Parathyroid adenoma (tissue), 2 donors: ENCODE measurements around the gene RHEBL1.

Experiments
- H2AFZ ChIP-seq: fragments of 300-600 bp; sonication (generic); one replicate; pipeline ENCODE4 v1.7.0; 2017; ENCODE audit warnings: antibody characterized with exemption, mild to moderate bottlenecking
- H3K27ac ChIP-seq: fragments of 300-600 bp; sonication (generic); one replicate; pipeline ENCODE4 v1.7.0; 2017
- H3K27me3 ChIP-seq: fragments of 300-600 bp; sonication (generic); one replicate; pipeline ENCODE4 v1.7.0; 2017; ENCODE audit warnings: low read length; ENCODE audit not compliant: control insufficient read depth, insufficient read depth
- H3K36me3 ChIP-seq: fragments of 300-600 bp; sonication (generic); one replicate; pipeline ENCODE4 v1.7.0; 2017; ENCODE audit warnings: low read length; ENCODE audit not compliant: control insufficient read depth, insufficient read depth
- H3K4me1 ChIP-seq: fragments of 300-600 bp; sonication (generic); one replicate; pipeline ENCODE4 v1.7.0; 2017; ENCODE audit warnings: control low read depth
- H3K4me2 ChIP-seq: fragments of 300-600 bp; sonication (generic); one replicate; pipeline ENCODE4 v1.7.0; 2017; ENCODE audit warnings: low read length
- H3K4me3 ChIP-seq: fragments of 300-600 bp; sonication (generic); one replicate; pipeline ENCODE4 v1.7.0; 2017; ENCODE audit warnings: low read depth, low read length
- H3K79me2 ChIP-seq: fragments of 300-600 bp; sonication (generic); one replicate; pipeline ENCODE4 v1.7.0; 2017; ENCODE audit warnings: control low read depth
- H3K9ac ChIP-seq: fragments of 300-600 bp; sonication (generic); one replicate; pipeline ENCODE4 v1.7.0; 2017; ENCODE audit warnings: mild to moderate bottlenecking
- H3K9me3 ChIP-seq: fragments of 300-600 bp; sonication (generic); one replicate; pipeline ENCODE4 v1.7.0; 2017; ENCODE audit warnings: low read length; ENCODE audit not compliant: control insufficient read depth
- TF ChIP-seq, protein P1 (sequence below): fragments of 300-600 bp; sonication (generic); IDR thresholded peaks from one replicate; pipeline ENCODE4 v1.7.0; 2017; ENCODE audit warnings: antibody characterized with exemption, mild to moderate bottlenecking
- donor health status: primary hyperparathyroidism.

The RHEBL1 gene

DNA sequence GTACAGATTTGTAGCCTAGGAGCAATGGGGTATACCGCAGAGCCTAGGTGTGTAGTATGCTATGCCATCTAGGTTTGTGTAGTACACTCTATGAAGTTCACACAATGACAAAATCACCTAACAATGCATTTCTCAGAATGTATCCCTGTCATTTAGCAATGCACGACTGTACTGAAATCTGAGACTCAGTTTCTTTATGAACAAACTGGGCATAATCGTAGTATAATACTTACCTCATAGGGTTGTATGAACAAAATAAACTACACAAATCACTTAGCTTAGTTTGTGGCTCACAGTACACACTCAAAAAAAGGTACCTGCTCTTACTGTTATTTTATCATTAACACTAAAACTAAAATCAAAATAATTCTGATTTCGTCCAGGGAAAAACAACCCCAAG lies 44.3 kb downstream of the RHEBL1 start:
- Histone ChIP-seq H3K4me2 (no peak overlapping the region), H2AFZ (no peak overlapping the region), H3K4me1 (no peaks in the 10 kb centered on the region), H3K4me3 (no peak overlapping the region), H3K79me2 (peaks cover 17% of the 10 kb centered on the region), H3K27ac (no peak overlapping the region), H3K27me3 (no peaks in the 10 kb centered on the region), H3K36me3 (no peaks in the 10 kb centered on the region), H3K9me3 (no peaks in the 10 kb centered on the region), H3K9ac (no peak overlapping the region)
- TF ChIP-seq, protein P1, sequence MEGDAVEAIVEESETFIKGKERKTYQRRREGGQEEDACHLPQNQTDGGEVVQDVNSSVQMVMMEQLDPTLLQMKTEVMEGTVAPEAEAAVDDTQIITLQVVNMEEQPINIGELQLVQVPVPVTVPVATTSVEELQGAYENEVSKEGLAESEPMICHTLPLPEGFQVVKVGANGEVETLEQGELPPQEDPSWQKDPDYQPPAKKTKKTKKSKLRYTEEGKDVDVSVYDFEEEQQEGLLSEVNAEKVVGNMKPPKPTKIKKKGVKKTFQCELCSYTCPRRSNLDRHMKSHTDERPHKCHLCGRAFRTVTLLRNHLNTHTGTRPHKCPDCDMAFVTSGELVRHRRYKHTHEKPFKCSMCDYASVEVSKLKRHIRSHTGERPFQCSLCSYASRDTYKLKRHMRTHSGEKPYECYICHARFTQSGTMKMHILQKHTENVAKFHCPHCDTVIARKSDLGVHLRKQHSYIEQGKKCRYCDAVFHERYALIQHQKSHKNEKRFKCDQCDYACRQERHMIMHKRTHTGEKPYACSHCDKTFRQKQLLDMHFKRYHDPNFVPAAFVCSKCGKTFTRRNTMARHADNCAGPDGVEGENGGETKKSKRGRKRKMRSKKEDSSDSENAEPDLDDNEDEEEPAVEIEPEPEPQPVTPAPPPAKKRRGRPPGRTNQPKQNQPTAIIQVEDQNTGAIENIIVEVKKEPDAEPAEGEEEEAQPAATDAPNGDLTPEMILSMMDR = no peak

DNA sequence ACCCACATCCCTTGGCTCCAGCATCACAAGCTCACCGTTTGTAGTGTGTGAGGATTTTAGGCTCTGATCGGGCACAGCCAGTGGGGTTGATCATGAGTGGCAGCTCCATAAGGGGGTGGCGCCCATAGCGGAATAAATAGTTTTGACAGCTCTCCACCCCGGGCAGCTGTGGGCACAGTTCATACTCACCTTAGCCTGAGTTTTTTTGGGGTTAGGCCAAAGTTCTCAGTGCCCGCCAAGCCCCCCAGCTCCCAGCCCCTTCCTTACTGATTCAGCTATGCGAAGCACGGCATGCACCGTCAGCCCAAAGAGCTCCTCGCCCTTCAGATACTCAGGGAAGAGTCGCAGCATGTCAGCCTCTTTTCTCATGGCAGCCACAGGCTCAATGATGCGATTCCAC lies 45.2 kb downstream of the RHEBL1 start:
- Histone ChIP-seq H3K36me3 (no peaks in the 10 kb centered on the region), H2AFZ (no peak overlapping the region), H3K4me3 (no peak overlapping the region), H3K9me3 (no peaks in the 10 kb centered on the region), H3K4me1 (no peaks in the 10 kb centered on the region), H3K27ac (no peak overlapping the region), H3K79me2 (peaks cover 17% of the 10 kb centered on the region), H3K27me3 (no peaks in the 10 kb centered on the region), H3K9ac (no peak overlapping the region), H3K4me2 (no peak overlapping the region)
- TF ChIP-seq, protein P1 = no peak

DNA sequence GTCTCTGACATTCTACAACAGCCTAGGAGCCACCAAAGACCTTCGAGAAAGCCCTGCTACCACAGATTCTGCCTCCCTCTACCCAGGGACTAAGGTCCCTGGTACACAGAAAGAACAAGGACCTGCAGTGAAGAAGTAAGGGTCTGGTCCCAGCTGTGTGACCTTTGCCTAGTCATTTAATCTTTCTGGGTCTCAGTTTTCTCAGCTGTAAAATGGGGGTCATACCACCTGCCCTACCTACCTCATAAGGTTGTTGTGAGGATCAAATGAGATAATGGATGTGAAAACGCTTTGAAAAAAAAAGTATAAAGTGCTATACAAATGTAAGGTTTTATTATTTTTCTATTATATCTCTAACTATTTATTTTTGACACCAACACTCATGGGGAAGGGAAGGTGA lies 46.0 kb downstream of the RHEBL1 start:
- Histone ChIP-seq H3K27ac (no peak overlapping the region), H3K36me3 (no peaks in the 10 kb centered on the region), H3K4me2 (no peak overlapping the region), H3K27me3 (no peaks in the 10 kb centered on the region), H3K9ac (no peak overlapping the region), H2AFZ (no peak overlapping the region), H3K79me2 (peaks cover 12% of the 10 kb centered on the region), H3K4me3 (no peak overlapping the region), H3K4me1 (no peaks in the 10 kb centered on the region), H3K9me3 (no peaks in the 10 kb centered on the region)
- TF ChIP-seq, protein P1 = no peak

DNA sequence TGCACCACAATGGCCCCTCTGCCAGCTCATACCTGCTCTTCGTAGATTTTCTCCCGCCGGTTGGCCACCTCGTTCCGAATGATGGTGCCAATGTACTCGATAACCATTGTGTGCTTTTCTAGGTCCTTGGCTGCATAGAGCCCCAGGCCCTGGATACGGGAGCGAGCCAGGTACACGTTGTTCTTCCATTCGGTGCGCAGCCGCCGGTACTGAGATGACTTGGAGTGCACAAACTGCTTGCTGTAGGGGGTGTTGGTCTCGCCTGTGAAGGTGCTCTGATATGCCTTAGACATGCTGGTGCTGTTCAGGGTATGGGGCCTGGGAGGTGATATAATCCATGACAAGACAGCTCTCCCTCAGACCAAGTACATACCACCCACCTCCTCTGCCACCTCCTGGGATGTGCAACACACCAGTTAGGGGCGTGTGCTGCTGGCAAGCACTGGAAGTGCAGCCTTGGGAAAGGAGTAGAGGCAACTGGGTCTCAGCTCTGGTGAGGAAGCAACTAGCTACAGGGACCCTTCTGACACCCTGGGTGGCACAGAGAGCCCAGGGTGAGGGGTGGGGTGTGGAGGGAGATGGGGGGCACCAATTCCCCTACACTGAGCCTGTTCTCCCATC lies 47.1 kb downstream of the RHEBL1 start:
- Histone ChIP-seq H3K27ac (no peak overlapping the region), H3K9ac (no peak overlapping the region), H3K4me2 (no peak overlapping the region), H3K36me3 (no peaks in the 10 kb centered on the region), H3K4me3 (no peak overlapping the region), H3K79me2 (peaks cover 8% of the 10 kb centered on the region), H3K27me3 (no peaks in the 10 kb centered on the region), H3K9me3 (no peaks in the 10 kb centered on the region), H2AFZ (no peak overlapping the region), H3K4me1 (peaks cover 4% of the 10 kb centered on the region)
- TF ChIP-seq, protein P1 = no peak

DNA sequence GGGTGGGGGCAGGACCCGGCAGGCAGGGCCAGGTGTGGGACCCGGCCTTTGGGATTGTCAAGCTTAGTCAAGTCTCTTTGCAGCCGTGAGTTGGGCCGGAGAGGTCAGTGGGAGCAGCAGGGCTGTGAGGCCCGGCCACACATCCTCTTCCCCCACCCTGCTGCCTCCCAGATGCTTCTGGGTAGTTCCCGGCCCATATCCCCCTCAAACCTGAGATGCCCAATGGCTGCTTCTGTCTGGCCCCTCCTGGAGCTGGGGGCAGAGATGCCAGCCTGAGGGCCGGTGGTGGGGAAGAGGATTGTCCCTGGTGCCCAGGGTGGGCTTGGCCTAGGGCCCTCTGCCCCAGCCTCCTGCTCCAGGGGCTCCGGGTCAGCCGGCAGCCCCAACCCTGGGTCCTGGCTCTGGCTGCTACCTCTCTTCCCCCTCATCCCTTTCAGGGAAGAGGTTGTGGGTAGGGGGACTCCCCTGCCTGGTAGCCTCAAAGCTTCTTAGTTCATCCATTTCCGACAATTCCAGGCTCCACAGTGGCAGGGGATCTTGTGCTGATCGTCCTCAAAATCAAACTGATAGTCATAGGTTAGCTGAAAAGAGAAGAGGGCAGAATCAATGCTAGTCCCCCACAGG lies 48.4 kb downstream of the RHEBL1 start:
- H3K9me3 ChIP-seq = no peaks in the 10 kb centered on the region
- peaks cover 8% of the 10 kb centered on the region for H3K4me1 ChIP-seq
- H2AFZ ChIP-seq = no peak overlapping the region
- H3K9ac ChIP-seq = no peak overlapping the region
- H3K79me2 ChIP-seq = peaks cover 17% of the 10 kb centered on the region
- H3K4me2 ChIP-seq = no peak overlapping the region
- no peaks in the 10 kb centered on the region for H3K36me3 ChIP-seq
- no peaks in the 10 kb centered on the region for H3K27me3 ChIP-seq
- H3K4me3 ChIP-seq = no peak overlapping the region
- TF ChIP-seq, protein P1 = no peak
- H3K27ac ChIP-seq = no peak overlapping the region
